Mucosa of descending colon (tissue), 3 donors: ENCODE data around the gene MACO1. TPM values are rescaled to one million over a fixed set of nuclear protein-coding genes. Genes with fewer than 3 reads are reported as not detected.

Experiments
- ATAC-seq: fragments of 200-7000 bp; cut with Tn5 transposase; one replicate; pipeline ENCODE4 v1.9.1; 2020; ENCODE audit warnings: mild to moderate bottlenecking, moderate library complexity
- DNase-seq, 3 donors: peaks; one replicate each; pipeline ENCODE4 v3.0.0-alpha.2; 2020
- H3K36me3 ChIP-seq: fragments of 200-600 bp; one replicate; pipeline ENCODE4 v1.8.0; 2021; ENCODE audit warnings: low read depth, mild to moderate bottlenecking
- H3K4me1 ChIP-seq: fragments of 200-600 bp; one replicate; pipeline ENCODE4 v1.8.0; 2021; ENCODE audit warnings: low read depth, mild to moderate bottlenecking
- H3K4me3 ChIP-seq: fragments of 200-600 bp; one replicate; pipeline ENCODE4 v1.8.0; 2021; ENCODE audit warnings: mild to moderate bottlenecking
- H3K9me3 ChIP-seq: fragments of 200-600 bp; one replicate; pipeline ENCODE4 v1.8.0; 2021; ENCODE audit warnings: mild to moderate bottlenecking
- CTCF ChIP-seq: fragments of 200-600 bp; IDR thresholded peaks from one replicate; pipeline ENCODE4 v1.8.0; 2022; ENCODE audit warnings: antibody characterized with exemption, mild to moderate bottlenecking
- intact Hi-C, 2 donors: fragments of 100-400 bp; cut with DNase I in 1 of 2; cut with micrococcal nuclease in 1 of 2; formaldehyde crosslinking; loops; one replicate each; pipeline versions ENCODE4 v1.11.0 to v1.11.1; 2022; cut with DNase I, micrococcal nuclease
- total RNA-seq, 3 donors: library from RNA; stranded (reverse); fragmentation: NEBNext Ultra II Directional in 2 of 3; extraction: Animal tissue kit (Norgen Biotek cat#: 25700) in 2 of 3; gene quantifications; one replicate each; pipeline versions ENCODE4 v1.2.1 to v1.2.4, GENCODE V29; 2021 to 2023
- donor health status: DM: no; HTN: no; CAD: no; lungs with moderate emphysema.
- donor health status: DM: no; HTN: no; CAD: no.
- donor health status: DM: no; HTN: yes; CAD: no.

MACO1 gene
- total RNA-seq, 3 donors from 2014 or later, result 21.8 to 23.5 (median 22.5) TPM

GRCh38 chr1:25522031-25522655, 91.4 kb downstream of the MACO1 start:
- no peak for TF ChIP-seq CTCF
- intact Hi-C loops, result loop anchor here in 1 of 2 donors (10.0 kb wide), 1 partner anchor 117 kb away; no protein-coding TSS in a partner anchor
- ATAC-seq, result no peak
- DNase-seq, result no peak
- no peaks in the 10 kb centered on the region for H3K4me1 ChIP-seq
- H3K4me3 ChIP-seq, result no peak overlapping the region
- H3K9me3 ChIP-seq, result no peaks in the 10 kb centered on the region
- no peaks in the 10 kb centered on the region for H3K36me3 ChIP-seq

GRCh38 chr1:25523542-25523941, 92.8 kb downstream of the MACO1 start:
- no peaks in the 10 kb centered on the region for H3K9me3 ChIP-seq
- H3K36me3 ChIP-seq, result no peaks in the 10 kb centered on the region
- DNase-seq (peak in 1 of 3 donors; percentile 70), ATAC-seq (peak; percentile 72)
- H3K4me3 ChIP-seq, result no peak overlapping the region
- no peaks in the 10 kb centered on the region for H3K4me1 ChIP-seq
- TF ChIP-seq CTCF, result no peak
- intact Hi-C loops, result loop anchor here in 1 of 2 donors (10.0 kb wide), 1 partner anchor 119 kb away; no protein-coding TSS in a partner anchor

DNA sequence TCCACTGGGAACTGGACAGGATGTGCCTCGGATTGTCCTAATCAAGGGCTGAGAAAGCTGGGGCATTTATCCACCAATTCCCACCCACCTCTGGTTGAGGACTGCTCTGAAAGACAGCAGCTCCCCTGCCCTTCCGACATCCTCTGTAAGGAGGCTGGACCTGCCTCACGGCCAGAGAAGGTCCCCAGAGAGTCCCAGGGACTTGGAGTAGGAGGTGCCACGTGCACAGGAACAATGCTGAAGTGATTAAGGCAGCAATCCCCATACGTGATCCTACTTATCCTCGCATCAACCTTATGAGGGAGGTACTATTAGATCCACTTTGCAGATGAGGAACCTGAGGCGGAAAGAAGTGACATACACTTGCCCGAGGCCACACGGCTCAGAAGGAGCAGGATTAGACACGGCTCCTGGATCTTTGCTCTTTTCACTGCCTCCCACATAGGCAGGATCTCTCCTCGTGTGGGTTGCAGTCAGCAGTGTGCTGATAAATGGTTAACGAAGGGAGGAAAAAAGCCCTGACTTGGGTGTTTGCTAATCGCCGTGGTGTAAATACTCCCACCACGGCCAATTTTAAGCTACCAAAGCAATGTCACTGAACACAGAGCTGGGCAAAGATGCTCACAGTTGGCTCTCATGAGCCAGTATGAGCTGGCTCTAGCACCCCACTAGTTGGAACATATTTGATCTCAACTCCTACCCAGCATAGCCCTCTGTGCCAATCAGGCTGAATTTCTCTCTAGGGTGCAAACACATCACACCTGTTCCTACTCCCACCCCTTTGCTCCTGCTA, 94.1 kb downstream of the MACO1 start:
- intact Hi-C loops, result loop anchor here in 1 of 2 donors (10.0 kb wide), 1 partner anchor 120 kb away; no protein-coding TSS in a partner anchor
- H3K4me1 ChIP-seq, result no peaks in the 10 kb centered on the region
- H3K9me3 ChIP-seq, result no peaks in the 10 kb centered on the region
- H3K4me3 ChIP-seq, result no peak overlapping the region
- no peak for TF ChIP-seq CTCF
- DNase-seq (no peak), ATAC-seq (no peak)
- no peaks in the 10 kb centered on the region for H3K36me3 ChIP-seq

DNA sequence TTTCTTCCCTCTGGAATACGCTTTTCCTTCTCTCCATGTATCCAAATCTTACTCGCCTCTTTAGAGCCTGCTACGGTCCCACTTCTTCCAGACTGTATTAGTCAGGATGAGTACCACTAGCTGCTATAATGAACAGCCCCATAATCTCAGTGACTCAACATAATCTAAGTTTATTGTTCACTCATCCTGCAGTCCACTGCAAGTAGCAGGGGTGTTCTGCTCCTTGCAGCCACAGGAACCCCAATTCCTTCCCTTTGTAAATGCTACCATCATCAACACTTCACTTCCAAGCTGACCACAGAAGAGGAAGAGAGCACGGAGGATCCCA, 94.6 kb downstream of the MACO1 start:
- Histone ChIP-seq H3K36me3 (no peaks in the 10 kb centered on the region), H3K4me1 (no peaks in the 10 kb centered on the region), H3K9me3 (no peaks in the 10 kb centered on the region), H3K4me3 (no peak overlapping the region)
- intact Hi-C loops, result loop anchor here in 1 of 2 donors (10.0 kb wide), 1 partner anchor 121 kb away; no protein-coding TSS in a partner anchor
- no peak for TF ChIP-seq CTCF
- DNase-seq (no peak), ATAC-seq (no peak)

DNA sequence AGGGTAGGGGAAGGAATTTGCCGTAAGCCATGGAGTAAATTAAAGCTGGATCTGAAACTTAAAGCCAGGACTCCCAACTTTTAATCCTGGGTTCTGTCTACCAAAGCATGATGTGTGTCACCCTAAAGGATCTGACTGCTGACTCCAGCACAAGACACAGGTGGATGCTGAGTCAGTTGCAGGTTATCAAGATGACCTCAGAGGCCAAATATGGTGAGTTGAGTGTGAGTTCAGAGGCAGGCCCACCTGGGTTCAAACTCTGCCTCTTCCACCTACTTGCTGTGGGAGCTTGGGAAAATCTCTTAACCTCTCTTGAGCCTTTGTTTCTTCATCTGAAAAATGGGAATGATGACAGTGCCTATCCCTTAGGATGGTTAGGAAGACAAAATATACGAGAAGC, 96.1 kb downstream of the MACO1 start:
- intact Hi-C loops, result loop anchor here in 1 of 2 donors (10.0 kb wide), 1 partner anchor 122 kb away; no protein-coding TSS in a partner anchor
- DNase-seq (no peak), ATAC-seq (no peak)
- no peaks in the 10 kb centered on the region for H3K4me1 ChIP-seq
- H3K9me3 ChIP-seq, result no peaks in the 10 kb centered on the region
- H3K4me3 ChIP-seq, result no peak overlapping the region
- H3K36me3 ChIP-seq, result no peaks in the 10 kb centered on the region
- no peak for TF ChIP-seq CTCF
